ENCODE results near the gene BGN. TPM values are rescaled to one million over a fixed set of nuclear protein-coding genes. Genes with fewer than 3 reads are reported as not detected.

BGN gene
- total and polyA plus RNA-seq, 10 of the 15 experiments (the other 5 are each of a cell fraction or from before 2014, with no cell fraction given): 0.06 to 0.18 (median 0.12) TPM; not detected in 7

- ATAC-seq: no peak
- no peak for DNase-seq (ENCODE audit: low read depth, low spot score)
- H3K79me2 ChIP-seq (ENCODE audit: control insufficient read depth, insufficient read depth, low read length): no peaks in the 10 kb centered on the region
- WGBS (ENCODE audit: insufficient coverage, insufficient replicate concordance, low lambda C conversion rate, missing lambda C conversion rate): 60% methylated on average over 10 of the region's 10 CpGs
- no peak overlapping the region for H3K4me2 ChIP-seq (ENCODE audit: control insufficient read depth, insufficient read depth)
- intact Hi-C loops (cut with micrococcal nuclease; ENCODE audit: unreplicated experiment) (no loop called here), in situ Hi-C loops (cut with MboI) (no loop called here)
- ChIA-PET RAD21 (ENCODE audit: unreplicated experiment) (no interaction called here), SMC1A (ENCODE audit: uncharacterized antibody, unreplicated experiment) (no interaction called here), CTCF (interaction anchor here (1.5 kb wide), 1 partner anchor 11 kb away, joined by 5 read pairs; no protein-coding TSS in a partner anchor), POLR2A (no interaction called here)
- H3K9me3 ChIP-seq (replicated peaks; ENCODE audit: control insufficient read depth, insufficient read depth, low read length): no peaks in the 10 kb centered on the region
- no peak overlapping the region for H3K9ac ChIP-seq (ENCODE audit: control insufficient read depth, insufficient read depth, low read length)
- no peak for FAIRE-seq
- H3K4me1 ChIP-seq (ENCODE audit: control insufficient read depth, insufficient read depth, low read length): no peaks in the 10 kb centered on the region
- H2AFZ ChIP-seq (ENCODE audit: control insufficient read depth, low read depth, low read length): no peak overlapping the region
- no peaks in the 10 kb centered on the region for H3K27me3 ChIP-seq (replicated peaks in 1 of 2; ENCODE audit: control insufficient read depth in 2 of 2, insufficient read depth in 2 of 2, low read length in 1 of 2)
- TF ChIP-seq NBN (IDR thresholded peaks at IDR 0.05) (no peak), ZZZ3 (IDR thresholded peaks at IDR 0.05; ENCODE audit: control insufficient read depth, insufficient read length, low read depth) (no peak), SMARCA5 (IDR thresholded peaks at IDR 0.05) (no peak), POLR2A (IDR thresholded peaks at IDR 0.05; ENCODE audit: low read depth, low read length) (no peak), REST (IDR thresholded peaks at IDR 0.05; ENCODE audit: low read depth, low read length) (no peak), ZBTB40 (IDR thresholded peaks at IDR 0.05; ENCODE audit: borderline replicate concordance) (no peak), CHD4 (IDR thresholded peaks at IDR 0.05) (no peak)
- H3K4me3 ChIP-seq: no peak overlapping the region
- BruUV-seq (replicated peaks): no TSS peak
- no peak overlapping the region for H3K27ac ChIP-seq (ENCODE audit: control insufficient read depth, insufficient read depth)
- H3K36me3 ChIP-seq (ENCODE audit: control insufficient read depth in 2 of 2, insufficient read depth in 2 of 2, low read length in 1 of 2): no peaks in the 10 kb centered on the region; a peak in 1 of 4 replicates
- no peaks in the 10 kb centered on the region for H4K20me1 ChIP-seq (ENCODE audit: control insufficient read depth, insufficient read depth)
Observed at GRCh38 chrX:153462291-153462690, 32.5 kb upstream of the BGN start.

All from GM12878 (cell line).